ENCODE results near the gene SHC3.

SHC3 gene

GRCh38 chr9:89015336-89015735 is 163.3 kb downstream of the SHC3 start:
- H3K27ac ChIP-seq (ENCODE audit: low read depth, low read length), result no peak overlapping the region
- no peak overlapping the region for H4K91ac ChIP-seq (ENCODE audit: low read depth, low read length)
- peaks cover 3 to 7% of the 10 kb centered on the region in 2 experiments for H3K4me1 ChIP-seq (ENCODE audit: control insufficient read depth in 1 of 2, insufficient read depth in 2 of 2, low read length in 2 of 2)
- H4K8ac ChIP-seq (ENCODE audit: low read depth, low read length), result no peak overlapping the region
- no peak overlapping the region for H2BK12ac ChIP-seq (ENCODE audit: low read length)
- no peak overlapping the region for H3K4ac ChIP-seq (ENCODE audit: low read depth, low read length)
- H3K4me3 ChIP-seq (ENCODE audit: low read depth, low read length), result no peak overlapping the region
- H3K27me3 ChIP-seq (ENCODE audit: insufficient read depth, low read length), result no peaks in the 10 kb centered on the region
- no peak overlapping the region for H3K9ac ChIP-seq (ENCODE audit: low read length)
- no peak overlapping the region for H2BK120ac ChIP-seq (ENCODE audit: insufficient read depth, low read length, poor library complexity)
- H3K9me3 ChIP-seq (ENCODE audit: insufficient read depth, low read depth, low read length), result peaks cover 2% of the 10 kb centered on the region
- H3K14ac ChIP-seq (ENCODE audit: low read length), result no peak overlapping the region
- no peak overlapping the region for H3K4me2 ChIP-seq (ENCODE audit: low read length)
- H3K36me3 ChIP-seq (ENCODE audit: control insufficient read depth in 1 of 2, insufficient read depth in 2 of 2, low read length in 2 of 2), result no peaks in the 10 kb centered on the region
- DNase-seq, result no peak
- no peak overlapping the region for H3K18ac ChIP-seq (ENCODE audit: low read length)
- H2BK5ac ChIP-seq (ENCODE audit: low read depth, low read length, poor library complexity), result no peak overlapping the region
- WGBS (ENCODE audit: extremely low coverage, insufficient coverage, insufficient read length), result no CpG with 5 or more reads among the region's 2 CpGs
- H3K79me2 ChIP-seq (ENCODE audit: control insufficient read depth, insufficient read depth, low read length, poor library complexity), result no peaks in the 10 kb centered on the region
- H4K12ac ChIP-seq (ENCODE audit: low read depth, low read length), result no peak overlapping the region
- H2AFZ ChIP-seq (ENCODE audit: insufficient read depth, low read length, poor library complexity), result no peak overlapping the region
- no peak overlapping the region for H3K23ac ChIP-seq (ENCODE audit: low read length)
- H2AK5ac ChIP-seq (ENCODE audit: low read length), result no peak overlapping the region
- H3K79me1 ChIP-seq (ENCODE audit: low read length), result no peaks in the 10 kb centered on the region

- H3K4ac ChIP-seq (ENCODE audit: low read depth, low read length), result no peak overlapping the region
- no peaks in the 10 kb centered on the region for H3K36me3 ChIP-seq (ENCODE audit: control insufficient read depth in 1 of 2, insufficient read depth in 2 of 2, low read length in 2 of 2)
- no peak overlapping the region for H2BK120ac ChIP-seq (ENCODE audit: insufficient read depth, low read length, poor library complexity)
- no peak overlapping the region for H3K14ac ChIP-seq (ENCODE audit: low read length)
- H4K12ac ChIP-seq (ENCODE audit: low read depth, low read length), result no peak overlapping the region
- no peak overlapping the region for H2BK5ac ChIP-seq (ENCODE audit: low read depth, low read length, poor library complexity)
- H2BK12ac ChIP-seq (ENCODE audit: low read length), result no peak overlapping the region
- H4K8ac ChIP-seq (ENCODE audit: low read depth, low read length), result no peak overlapping the region
- H3K4me3 ChIP-seq (ENCODE audit: low read depth, low read length), result no peak overlapping the region
- peaks cover 3 to 7% of the 10 kb centered on the region in 2 experiments for H3K4me1 ChIP-seq (ENCODE audit: control insufficient read depth in 1 of 2, insufficient read depth in 2 of 2, low read length in 2 of 2)
- H3K9me3 ChIP-seq (ENCODE audit: insufficient read depth, low read depth, low read length), result peaks cover 3% of the 10 kb centered on the region
- no peak for DNase-seq
- no peak overlapping the region for H3K9ac ChIP-seq (ENCODE audit: low read length)
- H3K27me3 ChIP-seq (ENCODE audit: insufficient read depth, low read length), result no peaks in the 10 kb centered on the region
- no peak overlapping the region for H3K23ac ChIP-seq (ENCODE audit: low read length)
- no peak overlapping the region for H2AK5ac ChIP-seq (ENCODE audit: low read length)
- no peak overlapping the region for H4K91ac ChIP-seq (ENCODE audit: low read depth, low read length)
- H3K27ac ChIP-seq (ENCODE audit: low read depth, low read length), result no peak overlapping the region
- H2AFZ ChIP-seq (ENCODE audit: insufficient read depth, low read length, poor library complexity), result no peak overlapping the region
- H3K18ac ChIP-seq (ENCODE audit: low read length), result no peak overlapping the region
- no CpG with 5 or more reads among the region's 7 CpGs for WGBS (ENCODE audit: extremely low coverage, insufficient coverage, insufficient read length)
- H3K79me2 ChIP-seq (ENCODE audit: control insufficient read depth, insufficient read depth, low read length, poor library complexity), result no peaks in the 10 kb centered on the region
- H3K79me1 ChIP-seq (ENCODE audit: low read length), result no peaks in the 10 kb centered on the region
- no peak overlapping the region for H3K4me2 ChIP-seq (ENCODE audit: low read length)
Measured at GRCh38 chr9:89014153-89014552, 164.5 kb downstream of the SHC3 start.

- Histone ChIP-seq H3K4ac (ENCODE audit: low read depth, low read length) (no peak overlapping the region), H3K79me1 (ENCODE audit: low read length) (no peaks in the 10 kb centered on the region), H3K36me3 (ENCODE audit: control insufficient read depth in 1 of 2, insufficient read depth in 2 of 2, low read length in 2 of 2) (no peaks in the 10 kb centered on the region), H3K18ac (ENCODE audit: low read length) (no peak overlapping the region), H2BK120ac (ENCODE audit: insufficient read depth, low read length, poor library complexity) (no peak overlapping the region), H3K23ac (ENCODE audit: low read length) (no peak overlapping the region), H2AFZ (ENCODE audit: insufficient read depth, low read length, poor library complexity) (no peak overlapping the region), H4K91ac (ENCODE audit: low read depth, low read length) (no peak overlapping the region), H2AK5ac (ENCODE audit: low read length) (no peak overlapping the region), H3K4me3 (ENCODE audit: low read depth, low read length) (no peak overlapping the region), H2BK12ac (ENCODE audit: low read length) (no peak overlapping the region), H3K79me2 (ENCODE audit: control insufficient read depth, insufficient read depth, low read length, poor library complexity) (no peaks in the 10 kb centered on the region), H3K27me3 (ENCODE audit: insufficient read depth, low read length) (no peaks in the 10 kb centered on the region), H3K4me2 (ENCODE audit: low read length) (no peak overlapping the region), H4K8ac (ENCODE audit: low read depth, low read length) (no peak overlapping the region), H3K27ac (ENCODE audit: low read depth, low read length) (no peak overlapping the region), H3K9ac (ENCODE audit: low read length) (no peak overlapping the region), H4K12ac (ENCODE audit: low read depth, low read length) (no peak overlapping the region), H3K4me1 (ENCODE audit: control insufficient read depth in 1 of 2, insufficient read depth in 2 of 2, low read length in 2 of 2) (peaks cover 3 to 7% of the 10 kb centered on the region in 2 experiments), H3K14ac (ENCODE audit: low read length) (no peak overlapping the region), H3K9me3 (ENCODE audit: insufficient read depth, low read depth, low read length) (peaks cover 3% of the 10 kb centered on the region), H2BK5ac (ENCODE audit: low read depth, low read length, poor library complexity) (no peak overlapping the region)
- WGBS (ENCODE audit: extremely low coverage, insufficient coverage, insufficient read length), result no CpG with 5 or more reads among the region's 1 CpG
- no peak for DNase-seq
Measured at GRCh38 chr9:89013660-89014059, 165.0 kb downstream of the SHC3 start.

GRCh38 chr9:89012294-89013042 is 166.2 kb downstream of the SHC3 start:
- no peak overlapping the region for H4K8ac ChIP-seq (ENCODE audit: low read depth, low read length)
- no peaks in the 10 kb centered on the region for H3K79me1 ChIP-seq (ENCODE audit: low read length)
- WGBS (ENCODE audit: extremely low coverage, insufficient coverage, insufficient read length), result no CpG with 5 or more reads among the region's 13 CpGs
- no peak overlapping the region for H4K91ac ChIP-seq (ENCODE audit: low read depth, low read length)
- H3K4me1 ChIP-seq (ENCODE audit: control insufficient read depth in 1 of 2, insufficient read depth in 2 of 2, low read length in 2 of 2), result peaks cover 3 to 7% of the 10 kb centered on the region in 2 experiments
- no peaks in the 10 kb centered on the region for H3K36me3 ChIP-seq (ENCODE audit: control insufficient read depth in 1 of 2, insufficient read depth in 2 of 2, low read length in 2 of 2)
- H3K9me3 ChIP-seq (ENCODE audit: insufficient read depth, low read depth, low read length), result peaks cover 3% of the 10 kb centered on the region
- no peak for DNase-seq
- no peak overlapping the region for H3K23ac ChIP-seq (ENCODE audit: low read length)
- H3K4ac ChIP-seq (ENCODE audit: low read depth, low read length), result no peak overlapping the region
- H2BK120ac ChIP-seq (ENCODE audit: insufficient read depth, low read length, poor library complexity), result no peak overlapping the region
- no peaks in the 10 kb centered on the region for H3K79me2 ChIP-seq (ENCODE audit: control insufficient read depth, insufficient read depth, low read length, poor library complexity)
- H2BK12ac ChIP-seq (ENCODE audit: low read length), result no peak overlapping the region
- H3K27me3 ChIP-seq (ENCODE audit: insufficient read depth, low read length), result no peaks in the 10 kb centered on the region
- H3K18ac ChIP-seq (ENCODE audit: low read length), result no peak overlapping the region
- no peak overlapping the region for H2BK5ac ChIP-seq (ENCODE audit: low read depth, low read length, poor library complexity)
- no peak overlapping the region for H3K9ac ChIP-seq (ENCODE audit: low read length)
- no peak overlapping the region for H2AFZ ChIP-seq (ENCODE audit: insufficient read depth, low read length, poor library complexity)
- H3K4me3 ChIP-seq (ENCODE audit: low read depth, low read length), result no peak overlapping the region
- no peak overlapping the region for H4K12ac ChIP-seq (ENCODE audit: low read depth, low read length)
- H2AK5ac ChIP-seq (ENCODE audit: low read length), result no peak overlapping the region
- H3K4me2 ChIP-seq (ENCODE audit: low read length), result no peak overlapping the region
- H3K27ac ChIP-seq (ENCODE audit: low read depth, low read length), result no peak overlapping the region
- H3K14ac ChIP-seq (ENCODE audit: low read length), result no peak overlapping the region

All from trophoblast cell (in vitro differentiated cells and primary cell).